ENCODE data around the gene ANXA5.
"Not testable (repeated sequence)": the region's sequence is repeated elsewhere in the genome, so short reads cannot be mapped to it uniquely, and the experiment has no call there.

Gene ANXA5

GRCh38 chr4:121696581-121697461, at the start of gene ANXA5:
Gene ANXA5, minus strand, starts transcription at chr4:121696980. Its CDS starts 391 bp downstream, at chr4:121696589.
- DNase-seq (ENCODE audit: low spot score) = peak; percentile 95

DNA sequence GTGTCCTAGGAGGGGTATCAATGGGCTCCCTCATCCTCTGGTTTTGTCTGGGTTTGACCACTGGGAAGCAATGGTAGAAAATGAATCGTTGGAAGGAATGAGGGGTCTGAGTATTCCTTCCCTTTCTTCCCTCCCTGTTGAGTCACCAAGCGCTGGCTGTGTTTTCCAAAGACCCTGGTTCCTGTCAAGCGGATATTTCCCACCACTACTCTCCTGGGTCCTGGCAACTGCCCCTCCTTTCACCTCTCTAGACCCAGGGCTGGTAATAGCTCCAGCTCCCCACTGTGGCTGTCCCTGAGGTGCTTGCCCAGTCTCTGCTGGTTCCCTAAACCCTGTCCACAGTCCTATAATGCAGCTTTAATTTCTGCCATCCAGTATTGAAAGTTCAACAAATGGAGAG, 46.0 kb upstream of the ANXA5 start:
- no peak for DNase-seq (ENCODE audit: low spot score)

- DNase-seq (ENCODE audit: low spot score) = no peak
Measured at GRCh38 chr4:121741751-121742150, 45.0 kb upstream of the ANXA5 start.

GRCh38 chr4:121740796-121741409, 44.1 kb upstream of the ANXA5 start:
- DNase-seq (ENCODE audit: low spot score) = no peak

DNA sequence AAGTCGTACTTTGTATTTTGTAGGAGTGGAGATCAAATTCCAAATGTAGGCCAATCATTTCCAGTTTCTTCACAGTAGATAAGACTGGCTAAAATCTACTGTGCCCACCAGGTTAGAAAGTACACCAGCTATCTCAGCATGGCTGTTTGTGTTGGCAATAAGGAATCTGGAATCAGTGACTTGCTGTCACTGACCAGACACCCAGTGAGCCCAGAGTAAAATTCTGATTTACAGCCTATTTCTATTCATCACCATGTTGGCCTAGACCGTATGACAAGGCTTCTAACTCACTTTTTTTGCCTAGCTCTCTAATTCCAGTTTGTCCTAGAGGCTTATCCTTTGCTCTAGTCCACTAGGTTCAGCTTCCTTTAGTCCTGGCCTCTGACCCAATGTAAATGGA, 42.8 kb upstream of the ANXA5 start:
- DNase-seq (ENCODE audit: low spot score) = no peak

DNA sequence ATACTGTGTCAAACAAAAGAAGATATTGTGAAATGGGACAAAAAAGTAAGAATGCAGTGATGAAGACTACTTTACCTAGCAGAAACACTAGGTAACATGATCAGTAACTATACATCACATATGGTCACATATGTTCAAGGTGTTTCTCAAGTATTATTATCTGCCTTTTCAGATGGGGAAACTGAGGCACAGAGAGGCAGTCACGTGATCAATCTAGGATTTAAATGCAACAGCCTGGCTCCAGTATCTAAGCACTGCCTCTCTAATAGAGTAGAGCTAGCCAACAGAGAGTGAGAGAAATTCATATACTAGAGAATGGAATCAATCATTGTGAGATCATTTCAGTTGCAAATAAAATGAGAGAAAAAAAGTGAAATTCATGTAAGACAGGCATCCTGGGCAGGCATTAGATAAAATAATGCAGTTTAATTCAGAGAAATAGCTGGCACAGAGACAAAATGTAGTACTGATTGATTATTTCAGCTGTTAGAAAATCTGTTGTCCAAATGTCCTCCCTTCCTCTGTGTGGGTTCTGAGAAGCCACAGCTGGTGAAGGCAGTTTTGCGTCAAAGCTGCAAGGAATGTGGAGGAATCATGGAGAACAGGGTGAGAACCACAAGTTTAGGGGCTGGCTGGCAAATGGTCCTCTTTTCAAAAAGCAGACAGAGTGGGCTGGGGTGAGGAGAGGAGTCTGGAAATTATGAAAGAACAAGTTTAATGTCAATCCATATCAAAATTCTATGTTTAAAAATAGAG, 42.2 kb upstream of the ANXA5 start:
- no peak for DNase-seq (ENCODE audit: low spot score)

GRCh38 chr4:121737846-121738554, 41.2 kb upstream of the ANXA5 start:
- DNase-seq (ENCODE audit: low spot score) = no peak

GRCh38 chr4:121736735-121737351, 40.1 kb upstream of the ANXA5 start:
- DNase-seq (ENCODE audit: low spot score) = peak; percentile 56

DNA sequence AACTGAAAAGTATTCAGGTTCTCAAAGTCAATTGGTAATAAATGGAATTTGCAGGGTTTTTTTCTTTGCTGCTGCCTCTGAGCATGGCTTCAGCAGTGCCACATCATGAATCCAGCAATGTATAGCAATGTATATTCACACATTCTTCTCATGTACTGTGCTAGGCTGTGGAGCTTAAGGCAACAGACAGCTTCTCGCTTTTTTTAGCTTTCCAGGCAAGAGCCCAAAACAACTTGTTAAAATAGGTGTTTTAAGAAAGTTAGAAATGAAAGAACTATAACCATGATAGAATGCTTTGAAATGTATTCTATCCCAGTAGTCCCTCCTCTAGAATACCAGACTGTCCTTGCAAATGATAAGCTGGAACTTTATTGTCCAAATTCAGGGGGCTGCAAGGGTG, 37.8 kb upstream of the ANXA5 start:
- no peak for DNase-seq (ENCODE audit: low spot score)

DNA sequence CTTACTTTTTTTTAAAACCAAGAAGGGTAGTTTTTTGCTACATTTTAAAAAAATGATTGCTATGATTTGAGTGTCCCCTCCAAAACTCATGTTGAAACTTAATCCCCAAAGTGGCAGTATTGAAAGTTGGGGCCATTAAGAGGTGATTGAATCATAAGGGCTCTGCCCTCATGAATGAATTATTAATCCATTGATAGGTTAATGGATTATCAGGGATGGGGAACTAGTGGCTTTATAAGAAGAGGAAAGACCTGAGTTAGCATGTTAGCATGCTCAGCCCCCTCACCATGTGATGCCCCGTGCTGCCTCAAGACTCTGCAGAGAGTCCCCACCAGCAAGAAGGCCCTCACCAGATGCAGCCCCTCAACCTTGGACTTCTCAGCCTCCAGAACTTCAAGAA, 37.2 kb upstream of the ANXA5 start:
- DNase-seq (ENCODE audit: low spot score) = no peak

- DNase-seq (ENCODE audit: low spot score) = not testable (repeated sequence)
Measured at GRCh38 chr4:121729753-121730152, 33.0 kb upstream of the ANXA5 start.

DNA sequence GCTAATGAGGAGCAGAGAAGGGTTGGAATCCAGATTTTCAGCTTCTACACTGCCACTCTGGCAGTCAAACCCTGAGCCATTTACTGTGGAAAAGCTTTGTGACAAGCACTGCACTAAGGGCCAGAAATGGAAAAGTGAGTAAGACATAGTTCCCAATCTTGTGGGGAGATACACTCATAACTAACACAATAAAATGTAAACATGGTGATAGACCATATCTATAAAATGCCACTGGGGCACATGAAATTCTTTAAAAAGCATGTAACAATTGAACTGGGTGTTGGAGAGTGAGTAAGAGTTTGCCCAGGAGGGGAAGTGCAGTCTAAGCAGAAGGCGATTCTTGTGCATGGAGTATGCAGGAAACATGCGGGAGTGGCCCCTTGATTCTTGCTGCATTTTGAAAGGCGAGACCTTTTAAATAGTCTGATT, 32.0 kb upstream of the ANXA5 start:
- no peak for DNase-seq (ENCODE audit: low spot score)

- no peak for DNase-seq (ENCODE audit: low spot score)
Measured at GRCh38 chr4:121728066-121728465, 31.3 kb upstream of the ANXA5 start.

- DNase-seq (ENCODE audit: low spot score) = peak; percentile 53
Measured at GRCh38 chr4:121726642-121727268, 30.0 kb upstream of the ANXA5 start.

- no peak for DNase-seq (ENCODE audit: low spot score)
Measured at GRCh38 chr4:121724671-121725070, 27.9 kb upstream of the ANXA5 start.

GRCh38 chr4:121721700-121722099, 24.9 kb upstream of the ANXA5 start:
- DNase-seq (ENCODE audit: low spot score) = no peak

GRCh38 chr4:121720109-121720508, 23.3 kb upstream of the ANXA5 start:
- no peak for DNase-seq (ENCODE audit: low spot score)

DNA sequence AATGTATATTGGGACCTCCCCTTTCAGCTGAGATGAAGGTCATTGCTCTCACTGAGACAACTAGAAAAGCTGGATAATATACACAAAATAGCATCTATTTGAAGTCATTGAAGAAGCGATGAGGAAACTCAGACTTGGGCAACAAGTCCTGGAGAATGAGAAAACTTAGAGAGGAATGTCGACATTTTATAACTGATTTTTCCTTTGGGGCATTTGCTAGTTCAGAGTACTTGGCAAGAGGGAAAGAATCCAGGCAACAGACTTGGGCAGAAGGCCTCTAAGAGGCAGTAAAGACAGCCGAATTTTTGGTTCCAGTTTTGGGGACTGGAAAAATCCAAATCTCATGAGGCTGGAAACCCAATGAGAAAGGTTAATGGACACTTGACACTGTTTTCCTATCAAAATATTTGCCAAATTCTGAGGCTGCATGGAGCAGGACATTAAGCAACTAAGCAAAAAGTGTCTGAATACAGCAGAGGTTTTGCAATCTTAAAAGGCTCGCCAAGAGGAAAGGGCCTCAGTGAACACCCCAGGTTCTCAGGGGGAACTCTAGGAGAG, 21.0 kb upstream of the ANXA5 start:
- DNase-seq (ENCODE audit: low spot score) = no peak

- no peak for DNase-seq (ENCODE audit: low spot score)
Measured at GRCh38 chr4:121714548-121714947, 17.8 kb upstream of the ANXA5 start.

GRCh38 chr4:121712783-121713182, 16.0 kb upstream of the ANXA5 start:
- no peak for DNase-seq (ENCODE audit: low spot score)
